PC-9 (cell line): Measurements from ENCODE around the gene USP9Y. TPM values are rescaled to one million over a fixed set of nuclear protein-coding genes. Genes with fewer than 3 reads are reported as not detected.
"Not testable (repeated sequence)": the region's sequence is repeated elsewhere in the genome, so short reads cannot be mapped to it uniquely, and the experiment has no call there.

Source experiments
- BruUV-seq: library from RNA; stranded (reverse); fragments of 400-500 nt; replicated peaks from 2 replicates; lab custom pipeline; 2021; lab: Mats Ljungman, UMichigan
- CTCF ChIA-PET: fragments of 300-600 bp; sonication (Branson Sonifier 250); formaldehyde crosslinking; loops from one replicate; lab custom pipeline; 2022; ENCODE audit warnings: antibody characterized with exemption; lab: Charles Lee
- POLR2A ChIA-PET: fragments of 300-600 bp; sonication (Branson Sonifier 250); formaldehyde crosslinking; loops from one replicate; lab custom pipeline; 2022; ENCODE audit warnings: antibody characterized with exemption; ENCODE audit not compliant: unreplicated experiment; lab: Charles Lee
- DNase-seq, 2 experiments: peaks; one replicate each; pipeline versions ENCODE4 v3.0.0 to v3.0.0-alpha.2; 2015 to 2022; ENCODE audit warnings: mixed read lengths in 1 of 2
- H2AFZ ChIP-seq: fragments of 200-600 bp; sonication (generic); 2 replicates; pipeline ENCODE4 v1.8.1; 2017; ENCODE audit warnings: antibody characterized with exemption
- H3F3A ChIP-seq: fragments of 200-600 bp; sonication (generic); 2 replicates; pipeline ENCODE4 v1.8.1; 2017; ENCODE audit warnings: antibody characterized with exemption, mild to moderate bottlenecking, low read depth; ENCODE audit not compliant: insufficient read depth
- H3K27ac ChIP-seq: fragments of 200-600 bp; sonication (generic); 2 replicates; pipeline ENCODE4 v1.6.1; 2016; ENCODE audit warnings: mixed run types
- H3K27me3 ChIP-seq: fragments of 200-600 bp; sonication (generic); 2 replicates; pipeline ENCODE4 v1.6.1; 2016; ENCODE audit warnings: low read depth, mixed run types; ENCODE audit not compliant: insufficient read depth
- H3K36me3 ChIP-seq: fragments of 200-600 bp; sonication (generic); 2 replicates; pipeline ENCODE4 v1.6.1; 2016; ENCODE audit warnings: low read depth, mixed run types
- H3K4me1 ChIP-seq: fragments of 200-600 bp; sonication (generic); replicated peaks from 2 replicates; pipeline ENCODE4 v1.6.1; 2016; ENCODE audit warnings: mixed run types; ENCODE audit not compliant: insufficient read depth
- H3K4me2 ChIP-seq: fragments of 200-600 bp; sonication (generic); 2 replicates; pipeline ENCODE4 v1.6.1; 2017; ENCODE audit warnings: mixed run types
- H3K4me3 ChIP-seq: fragments of 200-600 bp; sonication (generic); 2 replicates; pipeline ENCODE4 v1.6.1; 2016; ENCODE audit warnings: mixed run types
- H3K79me2 ChIP-seq: fragments of 200-600 bp; sonication (generic); 2 replicates; pipeline ENCODE4 v1.6.1; 2017; ENCODE audit warnings: low read depth, mixed run types
- H3K9me2 ChIP-seq: fragments of 200-600 bp; sonication (generic); 2 replicates; pipeline ENCODE4 v1.8.1; 2017; ENCODE audit warnings: mild to moderate bottlenecking; ENCODE audit not compliant: insufficient read depth
- H3K9me3 ChIP-seq: fragments of 200-600 bp; sonication (generic); 2 replicates; pipeline ENCODE4 v1.8.1; 2016; ENCODE audit warnings: low read depth; ENCODE audit not compliant: insufficient read depth
- H4K20me1 ChIP-seq: fragments of 200-600 bp; sonication (generic); 2 replicates; pipeline ENCODE4 v1.8.1; 2017; ENCODE audit not compliant: insufficient read depth
- CTCF ChIP-seq: fragments of 200-600 bp; sonication (generic); conservative IDR thresholded peaks from 2 replicates; pipeline ENCODE4 v1.6.1; 2017; ENCODE audit warnings: mixed run types, antibody characterized with exemption, mild to moderate bottlenecking, moderate library complexity
- EZH2 ChIP-seq: fragments of 200-600 bp; sonication (generic); IDR thresholded peaks from 2 replicates; pipeline ENCODE4 v1.8.0; 2017; ENCODE audit warnings: antibody characterized with exemption, low read depth
- intact Hi-C: fragments of 100-400 bp; cut with micrococcal nuclease; formaldehyde crosslinking; loops from one replicate; pipeline ENCODE4 v1.10.0; 2022; ENCODE audit not compliant: unreplicated experiment
- total RNA-seq: library from RNA; stranded (reverse); gene quantifications from 2 replicates; pipeline ENCODE4 v1.2.3, GENCODE V29; 2021

USP9Y gene
- total RNA-seq, 1 experiment from 2014 or later, result not detected

GRCh38 chrY:12661745-12662681 is 39.0 kb upstream of the USP9Y start:
- intact Hi-C loops, result no loop called here
- ChIA-PET CTCF (no interaction called here), POLR2A (no interaction called here)
- Histone ChIP-seq H3K9me3 (no peaks in the 10 kb centered on the region), H3K9me2 (no peaks in the 10 kb centered on the region), H4K20me1 (no peaks in the 10 kb centered on the region), H3K4me3 (no peak overlapping the region), H3K27me3 (no peaks in the 10 kb centered on the region), H2AFZ (no peak overlapping the region), H3K4me2 (no peak overlapping the region), H3K4me1 (no peaks in the 10 kb centered on the region), H3K27ac (no peak overlapping the region), H3F3A (no peaks in the 10 kb centered on the region), H3K79me2 (no peaks in the 10 kb centered on the region), H3K36me3 (no peaks in the 10 kb centered on the region)
- no peak for DNase-seq
- no TSS peak for BruUV-seq
- TF ChIP-seq CTCF (no peak), EZH2 (no peak)

- CTCF ChIA-PET, result no interaction called here
- Histone ChIP-seq H3K4me2 (no peak overlapping the region), H4K20me1 (no peaks in the 10 kb centered on the region), H3K9me2 (no peaks in the 10 kb centered on the region), H3K79me2 (no peaks in the 10 kb centered on the region), H3K27me3 (no peaks in the 10 kb centered on the region), H3F3A (no peaks in the 10 kb centered on the region), H3K4me1 (no peaks in the 10 kb centered on the region), H3K27ac (no peak overlapping the region), H2AFZ (no peak overlapping the region), H3K36me3 (no peaks in the 10 kb centered on the region), H3K4me3 (no peak overlapping the region), H3K9me3 (no peaks in the 10 kb centered on the region)
- TF ChIP-seq EZH2 (no peak), CTCF (no peak)
- BruUV-seq, result no TSS peak
- DNase-seq, result no peak
- POLR2A ChIA-PET, result no interaction called here
- intact Hi-C loops, result no loop called here
Observed at GRCh38 chrY:12662745-12663591, 38.1 kb upstream of the USP9Y start.

- H3K79me2 ChIP-seq, H3F3A ChIP-seq, H3K4me3 ChIP-seq, BruUV-seq, H3K9me2 ChIP-seq, POLR2A ChIA-PET, intact Hi-C loops, H3K9me3 ChIP-seq, H3K4me2 ChIP-seq, H2AFZ ChIP-seq, H3K36me3 ChIP-seq, H3K4me1 ChIP-seq, DNase-seq, H4K20me1 ChIP-seq, H3K27me3 ChIP-seq, CTCF ChIA-PET, H3K27ac ChIP-seq: not testable (repeated sequence)
Observed at GRCh38 chrY:12663845-12664244, 37.2 kb upstream of the USP9Y start.
